Esophagus muscularis mucosa (tissue), 4 donors: ENCODE data around the gene SPSB4. TPM values are rescaled to one million over a fixed set of nuclear protein-coding genes. Genes with fewer than 3 reads are reported as not detected.
"Not testable (repeated sequence)": the region's sequence is repeated elsewhere in the genome, so short reads cannot be mapped to it uniquely, and the experiment has no call there.

Experiments used
- DNase-seq: peaks from one replicate; pipeline ENCODE4 v3.0.0-alpha.2; 2017; ENCODE audit errors: extremely low spot score
- H3K27ac ChIP-seq, 4 donors: fragments of 200-600 bp; sonication (generic); replicated peaks in 1 of 4; 1 replicate in 3 of 4; 2 replicates in 1 of 4; pipeline ENCODE4 v1.5.1; 2016 to 2019; ENCODE audit warnings: mild to moderate bottlenecking in 1 of 4
- H3K27me3 ChIP-seq, 4 donors: fragments of 200-600 bp; sonication (generic); one replicate each; pipeline versions ENCODE4 v1.5.1 to v1.6.0; 2016 to 2019
- H3K36me3 ChIP-seq, 4 donors: fragments of 200-600 bp; sonication (generic); one replicate each; pipeline ENCODE4 v1.5.1; 2016 to 2019
- H3K4me1 ChIP-seq, 4 donors: fragments of 200-600 bp; sonication (generic); one replicate each; pipeline ENCODE4 v1.5.1; 2016 to 2019
- H3K4me3 ChIP-seq, 4 donors: fragments of 200-600 bp; sonication (generic); 1 replicate in 2 of 4; 2 replicates in 2 of 4; pipeline ENCODE4 v1.5.1; 2016 to 2019; ENCODE audit warnings: mild to moderate bottlenecking in 4 of 4, moderate library complexity in 1 of 4
- H3K9me3 ChIP-seq, 4 donors: fragments of 200-600 bp; sonication (generic); 1 replicate in 3 of 4; 2 replicates in 1 of 4; pipeline ENCODE4 v1.5.1; 2016 to 2019
- CTCF ChIP-seq, 3 experiments: fragments of 200-600 bp in 2 of 3; fragments of 450-650 bp in 1 of 3; sonication (generic) in 2 of 3; IDR thresholded peaks; one replicate each; pipeline ENCODE4 v1.5.1; 2017 to 2019; ENCODE audit warnings: antibody characterized with exemption in 3 of 3, mild to moderate bottlenecking in 2 of 3, moderate library complexity in 1 of 3
- EP300 ChIP-seq: sonication (generic); formaldehyde crosslinking; IDR thresholded peaks from one replicate; pipeline ENCODE4 v1.6.1; 2017; ENCODE audit warnings: antibody characterized with exemption
- POLR2A ChIP-seq: fragments of 450-650 bp; IDR thresholded peaks from one replicate; pipeline ENCODE4 v1.6.1; 2017; ENCODE audit warnings: antibody characterized with exemption, moderate library complexity, mild to moderate bottlenecking, low read depth
- POLR2AphosphoS5 ChIP-seq, 2 donors: sonication (generic); formaldehyde crosslinking; IDR thresholded peaks; one replicate each; pipeline ENCODE4 v1.6.1; 2017; ENCODE audit warnings: antibody characterized with exemption in 2 of 2
- WGBS: methylation state at CpG from one replicate; pipeline ENCODE4 v1.1.5; 2018; 5-methylcytosine and 5-hydroxymethylcytosine counted together
- intact Hi-C: fragments of 100-400 bp; cut with DNase I; formaldehyde crosslinking; loops from one replicate; pipeline ENCODE4 v1.15.1; 2023
- total RNA-seq, 4 donors: library from RNA; depleted of rRNA; stranded (reverse); fragments of >200 nt; gene quantifications; one replicate each; pipeline versions ENCODE4 v1.1.0 to v1.2.1, GENCODE V29; 2016

SPSB4 gene
- total RNA-seq, 4 donors from 2014 or later, result 0.50 to 5.4 (median 1.8) TPM

- H3K27me3 ChIP-seq, result no peaks in the 10 kb centered on the region
- intact Hi-C loops, result no loop called here
- WGBS, result 96% methylated on average over 2 of the region's 2 CpGs
- TF ChIP-seq POLR2A (no peak), EP300 (no peak), CTCF (IDR thresholded peaks at IDR 0.05) (no peak), POLR2AphosphoS5 (IDR thresholded peaks at IDR 0.05) (no peak)
- no peaks in the 10 kb centered on the region for H3K36me3 ChIP-seq
- peaks cover 0 to 13% (median 10%) of the 10 kb centered on the region in 4 donors for H3K4me1 ChIP-seq
- DNase-seq, result no peak
- no peak overlapping the region for H3K4me3 ChIP-seq
- H3K27ac ChIP-seq, result peak overlapping the region in 1 of 4 donors; percentile 16
- no peaks in the 10 kb centered on the region for H3K9me3 ChIP-seq
These were observed 38.6 kb upstream of the SPSB4 start for GRCh38 chr3:141012571-141012970.

- Histone ChIP-seq H3K9me3 (no peaks in the 10 kb centered on the region), H3K4me1 (peaks cover 0 to 13% (median 10%) of the 10 kb centered on the region in 4 donors), H3K27me3 (no peaks in the 10 kb centered on the region), H3K36me3 (no peaks in the 10 kb centered on the region), H3K27ac (no peak overlapping the region), H3K4me3 (no peak overlapping the region)
- intact Hi-C loops, result no loop called here
- 90% methylated on average over 3 of the region's 3 CpGs for WGBS
- TF ChIP-seq CTCF (IDR thresholded peaks at IDR 0.05), result no peak
- TF ChIP-seq POLR2AphosphoS5 (IDR thresholded peaks at IDR 0.05), result no peak
- TF ChIP-seq POLR2A, result no peak
- TF ChIP-seq EP300, result no peak
- DNase-seq, result no peak
These were observed 35.7 kb upstream of the SPSB4 start for GRCh38 chr3:141015481-141015880.

- H3K36me3 ChIP-seq, H3K9me3 ChIP-seq, H3K4me1 ChIP-seq, H3K27me3 ChIP-seq, DNase-seq, H3K27ac ChIP-seq, H3K4me3 ChIP-seq, intact Hi-C loops: not testable (repeated sequence)
- WGBS, result 89% methylated on average over 22 of the region's 23 CpGs
These were observed 33.5 kb upstream of the SPSB4 start for GRCh38 chr3:141017366-141018322.

- intact Hi-C loops, result no loop called here
- Histone ChIP-seq H3K4me3 (no peak overlapping the region), H3K4me1 (no peaks in the 10 kb centered on the region), H3K36me3 (no peaks in the 10 kb centered on the region), H3K9me3 (no peaks in the 10 kb centered on the region), H3K27ac (no peak overlapping the region), H3K27me3 (no peaks in the 10 kb centered on the region)
- no peak for TF ChIP-seq POLR2A
- TF ChIP-seq CTCF (IDR thresholded peaks at IDR 0.05), result no peak
- TF ChIP-seq POLR2AphosphoS5 (IDR thresholded peaks at IDR 0.05), result no peak
- TF ChIP-seq EP300, result no peak
- no peak for DNase-seq
- WGBS, result 96% methylated on average over 9 of the region's 19 CpGs
These were observed 31.9 kb upstream of the SPSB4 start for GRCh38 chr3:141019244-141019643.

GRCh38 chr3:141020143-141020830 lies 30.9 kb upstream of the SPSB4 start:
- Histone ChIP-seq H3K4me3 (no peak overlapping the region), H3K4me1 (no peaks in the 10 kb centered on the region), H3K9me3 (no peaks in the 10 kb centered on the region), H3K27me3 (no peaks in the 10 kb centered on the region), H3K36me3 (no peaks in the 10 kb centered on the region), H3K27ac (no peak overlapping the region)
- no peak for DNase-seq
- TF ChIP-seq CTCF (IDR thresholded peaks at IDR 0.05) (no peak), EP300 (no peak), POLR2A (no peak), POLR2AphosphoS5 (IDR thresholded peaks at IDR 0.05) (no peak)
- WGBS, result 84% methylated on average over 5 of the region's 5 CpGs
- intact Hi-C loops, result no loop called here
